GM12875 (cell line): ENCODE results near the gene ABCG4.
A peak's percentile ranks its signal among the peaks of the same experiment; 100 is the strongest.
"Not testable (repeated sequence)": the region's sequence is repeated elsewhere in the genome, so short reads cannot be mapped to it uniquely, and the experiment has no call there.

Source experiments
- H3K4me3 ChIP-seq: one replicate; pipeline ENCODE4 v1.5.1; 2011; ENCODE audit warnings: low read depth, low read length, control low read depth
- TF ChIP-seq, protein P1 (sequence below): IDR thresholded peaks from 2 replicates; pipeline ENCODE4 v1.5.1; 2011; ENCODE audit warnings: low read depth, mild to moderate bottlenecking, control low read depth, inconsistent platforms, low read length, moderate library complexity, borderline replicate concordance; ENCODE audit not compliant: insufficient read depth

ABCG4 gene

DNA sequence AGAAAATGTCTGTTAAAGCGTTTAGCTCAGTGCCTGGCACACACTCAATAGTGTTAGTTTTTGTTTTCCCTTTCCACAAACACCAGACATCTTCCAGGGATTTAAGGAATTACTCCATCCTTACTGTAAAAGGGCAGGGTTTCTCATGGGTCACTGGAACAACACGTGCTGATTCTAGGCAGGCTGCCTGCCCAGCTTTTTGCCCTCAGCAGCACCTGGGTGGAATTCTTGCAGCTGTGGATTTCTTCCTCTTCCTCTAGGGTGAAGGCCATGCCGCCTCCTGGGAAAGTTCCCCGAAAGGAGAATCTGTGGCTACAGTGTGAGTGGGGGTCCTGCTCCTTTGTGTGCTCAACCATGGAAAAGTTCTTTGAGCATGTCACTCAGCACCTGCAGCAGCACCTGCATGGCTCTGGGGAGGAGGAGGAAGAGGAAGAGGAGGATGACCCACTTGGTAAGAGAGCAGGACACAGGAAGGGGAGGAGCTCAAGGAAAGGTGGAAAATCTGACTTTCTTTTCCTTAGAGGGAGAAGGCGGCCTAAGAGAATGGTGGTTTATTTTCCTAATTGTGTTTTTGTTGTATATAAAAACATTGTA, 22.1 kb upstream of the ABCG4 start:
- TF ChIP-seq, protein P1, sequence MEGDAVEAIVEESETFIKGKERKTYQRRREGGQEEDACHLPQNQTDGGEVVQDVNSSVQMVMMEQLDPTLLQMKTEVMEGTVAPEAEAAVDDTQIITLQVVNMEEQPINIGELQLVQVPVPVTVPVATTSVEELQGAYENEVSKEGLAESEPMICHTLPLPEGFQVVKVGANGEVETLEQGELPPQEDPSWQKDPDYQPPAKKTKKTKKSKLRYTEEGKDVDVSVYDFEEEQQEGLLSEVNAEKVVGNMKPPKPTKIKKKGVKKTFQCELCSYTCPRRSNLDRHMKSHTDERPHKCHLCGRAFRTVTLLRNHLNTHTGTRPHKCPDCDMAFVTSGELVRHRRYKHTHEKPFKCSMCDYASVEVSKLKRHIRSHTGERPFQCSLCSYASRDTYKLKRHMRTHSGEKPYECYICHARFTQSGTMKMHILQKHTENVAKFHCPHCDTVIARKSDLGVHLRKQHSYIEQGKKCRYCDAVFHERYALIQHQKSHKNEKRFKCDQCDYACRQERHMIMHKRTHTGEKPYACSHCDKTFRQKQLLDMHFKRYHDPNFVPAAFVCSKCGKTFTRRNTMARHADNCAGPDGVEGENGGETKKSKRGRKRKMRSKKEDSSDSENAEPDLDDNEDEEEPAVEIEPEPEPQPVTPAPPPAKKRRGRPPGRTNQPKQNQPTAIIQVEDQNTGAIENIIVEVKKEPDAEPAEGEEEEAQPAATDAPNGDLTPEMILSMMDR, result no peak
- H3K4me3 ChIP-seq, result no peak overlapping the region

DNA sequence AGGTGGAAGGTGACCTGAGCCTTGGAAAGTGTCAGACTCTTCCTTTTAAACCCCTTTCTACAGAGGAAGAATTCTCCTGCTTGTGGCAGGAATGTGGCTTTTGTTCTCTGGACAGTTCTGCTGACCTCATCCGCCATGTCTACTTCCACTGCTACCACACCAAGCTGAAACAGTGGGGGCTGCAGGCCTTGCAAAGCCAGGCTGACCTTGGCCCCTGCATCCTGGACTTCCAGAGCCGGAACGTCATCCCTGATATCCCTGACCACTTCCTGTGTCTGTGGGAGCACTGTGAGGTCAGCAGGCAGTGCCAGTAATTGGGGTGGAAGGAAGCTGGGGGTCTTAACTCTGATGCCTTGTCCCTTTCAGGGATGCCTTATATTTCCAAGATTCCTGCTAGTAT, 18.2 kb upstream of the ABCG4 start:
- H3K4me3 ChIP-seq, result no peak overlapping the region
- TF ChIP-seq, protein P1, result no peak

DNA sequence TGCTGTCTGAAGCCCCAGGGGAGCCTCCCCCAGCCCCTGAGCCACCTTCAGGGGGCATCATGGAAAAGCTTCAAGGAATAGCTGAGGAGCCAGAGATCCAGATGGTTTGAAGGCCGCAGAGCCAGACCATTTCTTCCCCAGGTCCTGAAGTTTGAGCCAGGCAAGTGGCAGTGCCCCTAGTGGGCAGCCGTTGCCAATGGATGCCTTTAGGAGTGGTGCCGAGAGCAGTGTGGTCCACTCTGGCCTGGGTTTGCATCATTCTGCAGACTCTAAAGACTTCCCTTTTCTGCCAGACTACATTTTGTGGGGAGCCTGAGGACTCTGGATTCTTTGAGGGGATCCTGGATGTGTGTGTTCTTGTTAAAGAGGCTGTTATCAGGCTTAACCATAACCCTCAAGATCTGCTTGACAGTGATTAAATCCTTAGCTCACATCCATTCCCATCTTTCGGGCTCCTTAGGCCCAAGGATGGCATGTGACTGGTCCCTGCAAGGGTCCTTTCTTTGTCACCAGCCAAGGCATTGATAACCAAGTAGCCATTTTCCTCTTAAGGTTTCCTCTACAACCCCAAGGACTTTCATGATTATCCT, 14.4 kb upstream of the ABCG4 start:
- H3K4me3 ChIP-seq, result no peak overlapping the region
- TF ChIP-seq, protein P1, result peak; percentile 68; the same call in 1 of the 2 replicates

DNA sequence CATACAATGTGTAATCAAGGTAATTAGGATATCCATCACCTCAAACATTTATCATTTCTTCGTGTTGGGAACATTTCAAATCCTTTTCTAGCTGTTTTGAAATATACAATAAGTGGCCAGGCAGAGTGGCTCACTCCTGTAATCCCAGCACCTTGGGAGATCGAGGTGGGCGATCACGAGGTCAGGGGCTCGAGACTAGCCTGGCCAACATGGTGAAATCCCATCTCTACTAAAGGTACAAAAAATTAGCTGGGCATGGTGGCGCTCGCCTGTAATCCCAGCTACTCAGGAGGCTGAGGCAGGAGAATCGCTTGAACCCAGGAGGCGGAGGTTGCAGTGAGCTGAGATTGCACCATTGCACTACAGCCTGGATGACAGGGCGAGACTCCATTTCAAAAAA, 9.6 kb upstream of the ABCG4 start:
- not testable (repeated sequence) for H3K4me3 ChIP-seq

GRCh38 chr11:119144825-119145486, 3.9 kb upstream of the ABCG4 start:
- no peak overlapping the region for H3K4me3 ChIP-seq
- TF ChIP-seq, protein P1, result peak; percentile 55; the same call in 1 of the 2 replicates

DNA sequence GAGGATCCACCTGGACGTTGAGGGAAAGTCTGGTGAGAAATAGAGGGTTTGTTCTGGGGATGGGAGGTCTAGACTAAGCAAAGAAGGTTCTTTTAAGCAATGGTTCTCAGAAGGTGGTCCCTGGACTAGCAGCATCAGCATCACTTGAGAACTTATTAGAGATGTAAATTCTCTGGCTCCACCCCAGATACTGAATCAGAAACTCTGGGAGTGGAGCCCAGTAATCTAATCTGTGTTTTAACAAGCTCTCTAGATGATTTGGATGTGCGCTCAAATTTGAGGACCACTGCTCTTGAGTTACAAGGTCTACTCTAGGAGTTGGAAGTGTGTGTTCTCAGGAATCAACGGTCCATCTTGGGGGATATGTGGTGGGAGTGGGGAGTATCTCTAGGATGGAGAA, 3.3 kb upstream of the ABCG4 start:
- H3K4me3 ChIP-seq, result no peak overlapping the region
- TF ChIP-seq, protein P1, result no peak

DNA sequence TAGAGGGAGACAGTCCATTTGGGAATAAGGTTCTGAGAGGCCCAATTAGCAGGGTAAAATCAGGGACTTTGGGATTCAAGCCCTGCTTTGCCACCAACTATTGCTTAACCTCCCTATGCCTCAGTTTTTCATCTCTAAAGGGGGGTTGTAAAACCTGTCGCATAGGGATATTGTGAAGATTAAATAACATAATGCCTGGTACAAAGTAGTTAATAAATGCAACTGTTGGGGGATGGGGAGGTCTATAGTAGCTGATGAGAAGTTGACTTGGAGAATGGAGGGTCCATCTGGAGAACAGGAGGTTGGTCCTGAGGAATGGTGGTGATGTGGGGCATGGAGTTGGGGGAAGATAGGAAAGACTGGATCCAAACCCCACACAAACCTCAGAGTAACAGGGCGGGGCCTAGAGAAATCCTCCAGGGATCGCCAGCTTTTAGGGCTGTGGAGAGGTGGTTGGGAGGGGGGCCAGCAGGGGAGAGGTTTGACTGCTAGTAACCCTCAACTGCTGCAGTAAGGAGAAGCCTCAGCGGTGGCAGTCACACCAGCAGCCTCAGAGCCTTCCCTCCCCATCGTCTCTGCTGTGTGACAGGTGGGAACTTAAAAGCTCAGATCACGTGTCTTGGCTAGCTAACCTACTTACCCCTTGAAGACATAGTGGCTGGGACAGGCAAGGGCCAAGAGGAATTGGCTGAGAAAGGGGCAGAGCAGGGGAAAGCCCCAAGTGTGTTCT, 1.1 kb upstream of the ABCG4 start:
- TF ChIP-seq, protein P1, result no peak
- H3K4me3 ChIP-seq, result no peak overlapping the region
